H1 (cell line): ENCODE data around the gene ZNF385B. TPM values are rescaled to one million over a fixed set of nuclear protein-coding genes. Genes with fewer than 3 reads are reported as not detected.

ENCODE experiments used
- CTCF ChIA-PET: fragments of 300-600 bp; sonication (Branson Sonifier 250); formaldehyde crosslinking; loops from one replicate; lab custom pipeline; 2021; ENCODE audit not compliant: partially characterized antibody; lab: Charles Lee
- POLR2A ChIA-PET: fragments of 300-600 bp; sonication (Branson Sonifier 250); formaldehyde crosslinking; loops from one replicate; lab custom pipeline; 2021; ENCODE audit warnings: inconsistent platforms; ENCODE audit not compliant: partially characterized antibody; lab: Charles Lee
- DNase-seq, 2 experiments: peaks; one replicate each; pipeline versions ENCODE4 v3.0.0 to v3.0.0-alpha.2; 2010 to 2022; ENCODE audit warnings: low spot score in 2 of 2, low read depth in 1 of 2, mixed read lengths in 1 of 2
- FAIRE-seq: peaks from 2 replicates; lab custom pipeline; 2011; peaks lifted over from hg19 to GRCh38; lab: Jason Lieb, UNC
- H2AFZ ChIP-seq: 2 replicates; pipeline ENCODE4 v1.8.1; 2012; ENCODE audit warnings: low read length, inconsistent platforms
- H2AK5ac ChIP-seq: 2 replicates; pipeline ENCODE4 v1.6.1; 2013; ENCODE audit warnings: low read depth, low read length
- H2BK120ac ChIP-seq: replicated peaks from 2 replicates; pipeline ENCODE3; 2013; ENCODE audit warnings: low read depth, low read length, inconsistent platforms
- H2BK12ac ChIP-seq: 2 replicates; pipeline ENCODE4 v1.6.1; 2013; ENCODE audit warnings: low read depth, low read length
- H2BK15ac ChIP-seq: 2 replicates; pipeline ENCODE4 v1.6.1; 2013; ENCODE audit warnings: low read length
- H2BK20ac ChIP-seq: 2 replicates; pipeline ENCODE4 v1.6.1; 2013; ENCODE audit warnings: low read length
- H2BK5ac ChIP-seq: 2 replicates; pipeline ENCODE4 v1.6.1; 2013; ENCODE audit warnings: low read depth, low read length
- H3K14ac ChIP-seq: 2 replicates; pipeline ENCODE4 v1.6.1; 2013; ENCODE audit warnings: inconsistent platforms; ENCODE audit not compliant: insufficient read length
- H3K18ac ChIP-seq: 2 replicates; pipeline ENCODE4 v1.6.1; 2013; ENCODE audit warnings: low read length; ENCODE audit errors: extremely low read depth
- H3K23ac ChIP-seq: 2 replicates; pipeline ENCODE4 v1.6.1; 2013; ENCODE audit warnings: inconsistent platforms; ENCODE audit not compliant: insufficient read length
- H3K23me2 ChIP-seq: 2 replicates; pipeline ENCODE4 v1.6.1; 2013; ENCODE audit warnings: low read depth, low read length
- H3K27ac ChIP-seq: 2 replicates; pipeline ENCODE4 v1.6.1; 2011; ENCODE audit warnings: low read depth, low read length, inconsistent platforms
- H3K27me3 ChIP-seq, 4 experiments: replicated peaks in 1 of 4; 1 replicate in 1 of 4; 2 replicates in 3 of 4; pipeline versions ENCODE4 v1.6.1 to v1.8.1; 2011 to 2013; ENCODE audit warnings: low read length in 3 of 4, mild to moderate bottlenecking in 3 of 4, inconsistent platforms in 2 of 4, mixed read lengths in 2 of 4, moderate library complexity in 1 of 4; ENCODE audit not compliant: control insufficient read depth in 3 of 4, insufficient read depth in 3 of 4; ENCODE audit errors: extremely low read depth in 1 of 4
- H3K36me3 ChIP-seq, 4 experiments: 2 replicates each; pipeline versions ENCODE4 v1.6.1 to v1.8.1; 2011 to 2013; ENCODE audit warnings: mild to moderate bottlenecking in 4 of 4, low read length in 3 of 4, moderate library complexity in 2 of 4, control low read depth in 1 of 4, inconsistent platforms in 1 of 4; ENCODE audit not compliant: insufficient read depth in 4 of 4, control insufficient read depth in 2 of 4
- H3K4ac ChIP-seq: replicated peaks from 2 replicates; pipeline ENCODE3; 2013; ENCODE audit warnings: low read length, low read depth, mixed read lengths, inconsistent platforms; ENCODE audit not compliant: insufficient read length
- H3K4me1 ChIP-seq, 4 experiments: replicated peaks in 1 of 4; 1 replicate in 1 of 4; 2 replicates in 3 of 4; pipeline versions ENCODE4 v1.6.1 to v1.8.1; 2011 to 2013; ENCODE audit warnings: low read length in 3 of 4, inconsistent platforms in 2 of 4, mixed read lengths in 1 of 4; ENCODE audit not compliant: insufficient read depth in 4 of 4, control insufficient read depth in 3 of 4
- H3K4me2 ChIP-seq, 2 experiments: 2 replicates each; pipeline versions ENCODE4 v1.6.1 to v1.8.1; 2011 to 2013; ENCODE audit warnings: low read depth in 2 of 2, low read length in 2 of 2, control low read depth in 1 of 2, inconsistent platforms in 1 of 2, mild to moderate bottlenecking in 1 of 2; ENCODE audit not compliant: insufficient read depth in 1 of 2
- H3K4me3 ChIP-seq, 4 experiments: fragments of 200-600, 300-600 bp in 1 of 4; sonication (generic), shearing (Covaris generic), sonication (Bioruptor Twin) in 1 of 4; 2 replicates each; pipeline versions ENCODE4 v1.5.1 to v1.8.1; 2011 to 2016; ENCODE audit warnings: low read length in 4 of 4, low read depth in 3 of 4, control low read depth in 2 of 4, inconsistent platforms in 2 of 4, mild to moderate bottlenecking in 2 of 4, mixed read lengths in 1 of 4, moderate library complexity in 1 of 4; ENCODE audit not compliant: insufficient read depth in 2 of 4; ENCODE audit errors: extremely low read depth in 1 of 4
- H3K56ac ChIP-seq: replicated peaks from 2 replicates; pipeline ENCODE3; 2013; ENCODE audit warnings: low read depth, mild to moderate bottlenecking, mixed read lengths, low read length, inconsistent platforms; ENCODE audit not compliant: insufficient read length
- H3K79me1 ChIP-seq: 2 replicates; pipeline ENCODE4 v1.6.1; 2013; ENCODE audit warnings: low read depth, low read length, control low read depth
- H3K79me2 ChIP-seq, 2 experiments: 2 replicates each; pipeline versions ENCODE4 v1.6.1 to v1.8.1; 2012 to 2013; ENCODE audit warnings: low read length in 2 of 2, mild to moderate bottlenecking in 2 of 2, inconsistent platforms in 1 of 2; ENCODE audit not compliant: insufficient read depth in 2 of 2, control insufficient read depth in 1 of 2
- H3K9ac ChIP-seq, 4 experiments: replicated peaks in 1 of 4; 1 replicate in 1 of 4; 2 replicates in 3 of 4; pipeline versions ENCODE4 v1.6.1 to v1.8.1; 2011 to 2013; ENCODE audit warnings: low read depth in 3 of 4, low read length in 3 of 4, control low read depth in 2 of 4, mild to moderate bottlenecking in 2 of 4, moderate library complexity in 2 of 4, inconsistent platforms in 1 of 4; ENCODE audit errors: extremely low read depth in 1 of 4
- H3K9me3 ChIP-seq, 2 experiments: 2 replicates each; pipeline versions ENCODE4 v1.6.1 to v1.8.1; 2012 to 2013; ENCODE audit warnings: mild to moderate bottlenecking in 2 of 2, moderate library complexity in 2 of 2, control low read depth in 1 of 2, inconsistent platforms in 1 of 2, low read depth in 1 of 2, low read length in 1 of 2, mixed read lengths in 1 of 2; ENCODE audit not compliant: insufficient read depth in 2 of 2
- H4K20me1 ChIP-seq, 2 experiments: replicated peaks in 1 of 2; 2 replicates each; pipeline versions ENCODE3 to v1.8.1; 2011 to 2013; ENCODE audit warnings: inconsistent platforms in 2 of 2, low read length in 2 of 2, mild to moderate bottlenecking in 1 of 2; ENCODE audit not compliant: insufficient read depth in 2 of 2, control insufficient read depth in 1 of 2
- H4K5ac ChIP-seq: 2 replicates; pipeline ENCODE4 v1.6.1; 2013; ENCODE audit warnings: low read length, low read depth, mixed read lengths, inconsistent platforms; ENCODE audit not compliant: insufficient read length
- H4K8ac ChIP-seq: 2 replicates; pipeline ENCODE4 v1.8.0; 2013; ENCODE audit warnings: mild to moderate bottlenecking, moderate library complexity, low read length, inconsistent platforms; ENCODE audit not compliant: insufficient read depth; ENCODE audit errors: extremely low read depth
- H4K91ac ChIP-seq: replicated peaks from 2 replicates; pipeline ENCODE3; 2013; ENCODE audit warnings: low read length, mixed read lengths, inconsistent platforms; ENCODE audit not compliant: insufficient read length
- MAFK ChIP-seq: IDR thresholded peaks from 2 replicates; pipeline ENCODE4 v1.6.1; 2012; ENCODE audit warnings: low read depth, mild to moderate bottlenecking, improper control_type of control experiment, low read length
- WGBS, 2 experiments: shearing (Covaris generic) in 1 of 2; methylation state at CpG; one replicate each; pipeline versions ENCODE4 v1.1.6 to v1.1.7; 2013 to 2015; ENCODE audit warnings: low lambda C conversion rate in 2 of 2, mixed read lengths in 2 of 2, inconsistent platforms in 1 of 2, low coverage in 1 of 2, missing lambda C conversion rate in 1 of 2; ENCODE audit not compliant: insufficient replicate concordance in 2 of 2, insufficient coverage in 1 of 2, insufficient read length in 1 of 2; ENCODE audit errors: extremely low coverage in 1 of 2, missing lambda C conversion rate in 1 of 2; 5-methylcytosine and 5-hydroxymethylcytosine counted together
- polyA plus RNA-seq, 7 experiments: library from polyadenylated mRNA; depleted of rRNA in 3 of 7; stranded (reverse) in 5 of 7; unstranded in 2 of 7; fragments of >200 nt in 5 of 7; fragments of 200-250 nt in 2 of 7; gene quantifications; 1 replicate in 5 of 7; 2 replicates in 1 of 7; 4 replicates in 1 of 7; pipeline versions ENCODE4 v1.2.1 to v1.2.3, GENCODE V29; 2011 to 2013; ENCODE audit warnings: missing spikeins in 2 of 7, mixed read lengths in 2 of 7
- total RNA-seq: library from RNA; stranded (reverse); fragmentation: NEBNext Ultra II Directional; extraction: Animal tissue kit (Norgen Biotek cat#: 25700); gene quantifications from 2 replicates; pipeline ENCODE4 v1.2.1, GENCODE V29; 2021

ZNF385B gene
- total and polyA plus RNA-seq, 2 of the 8 experiments (the other 6 are each of a cell fraction or from before 2014, with no cell fraction given): 1.1 to 3.7 TPM

GRCh38 chr2:179546656-179547055 lies 314.8 kb downstream of the ZNF385B start:
- Histone ChIP-seq H3K36me3 (no peaks in the 10 kb centered on the region), H3K9me3 (no peaks in the 10 kb centered on the region), H3K14ac (no peak overlapping the region), H3K4me1 (peaks cover 2 to 13% (median 5%) of the 10 kb centered on the region in 4 experiments; a peak in 4 of 7 replicates), H3K27me3 (no peaks in the 10 kb centered on the region), H2BK15ac (no peak overlapping the region), H3K9ac (no peak overlapping the region), H2BK20ac (no peak overlapping the region), H2BK5ac (no peak overlapping the region), H4K5ac (no peak overlapping the region), H3K4me2 (no peak overlapping the region), H3K79me2 (no peaks in the 10 kb centered on the region), H2BK120ac (no peak overlapping the region), H4K8ac (peak overlapping the region; percentile 98; the same call in 1 of the 2 replicates), H2BK12ac (no peak overlapping the region), H3K18ac (no peak overlapping the region), H4K20me1 (no peaks in the 10 kb centered on the region), H2AK5ac (no peak overlapping the region), H3K27ac (no peak overlapping the region), H4K91ac (no peak overlapping the region), H3K23me2 (no peaks in the 10 kb centered on the region), H2AFZ (no peak overlapping the region), H3K23ac (no peak overlapping the region), H3K56ac (no peak overlapping the region), H3K4me3 (no peak overlapping the region), H3K4ac (no peak overlapping the region), H3K79me1 (no peaks in the 10 kb centered on the region)
- 91% methylated on average over 2 of the region's 2 CpGs; no CpG with 5 or more reads in 1 of the 2 experiments for WGBS, 2 experiments
- POLR2A ChIA-PET: no interaction called here
- FAIRE-seq (no peak), DNase-seq (no peak)
- CTCF ChIA-PET: no interaction called here
- TF ChIP-seq MAFK: no peak
